ENCODE results near the gene SP100. TPM values are rescaled to one million over a fixed set of nuclear protein-coding genes. Genes with fewer than 3 reads are reported as not detected.

Gene SP100
- total RNA-seq, 1 donor from 2014 or later, result 120 TPM

DNA sequence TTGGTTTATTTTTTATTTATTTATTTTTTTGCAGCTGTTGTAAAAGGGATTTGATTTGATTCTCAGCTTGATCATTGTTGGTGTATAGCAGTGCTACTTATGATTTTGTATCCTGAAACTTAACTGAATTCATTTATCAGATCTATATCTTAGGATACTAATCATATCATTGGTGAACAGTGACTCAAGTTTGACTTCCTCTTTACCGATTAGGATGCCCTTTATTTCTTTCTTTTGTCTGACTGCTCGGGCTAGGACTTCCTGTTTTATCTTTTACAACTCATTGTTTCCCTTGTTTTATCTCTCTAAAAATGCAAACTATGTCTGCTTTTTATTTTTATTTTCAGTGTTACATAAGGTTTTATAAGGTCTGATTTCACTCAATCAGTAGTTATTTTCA lies 23.6 kb downstream of the SP100 start:
- Mint-ChIP-seq H3K4me3 (ENCODE audit: unreplicated experiment) (peak overlapping the region; percentile 26), H3K9me3 (ENCODE audit: unreplicated experiment) (peaks cover 4% of the 10 kb centered on the region), H3K27me3 (ENCODE audit: unreplicated experiment) (no peaks in the 10 kb centered on the region), H3K36me3 (ENCODE audit: unreplicated experiment) (peaks cover 40% of the 10 kb centered on the region), H3K4me1 (ENCODE audit: unreplicated experiment) (peaks cover 65% of the 10 kb centered on the region), H3K27ac (ENCODE audit: unreplicated experiment) (peak overlapping the region; percentile 86)
- no peak for DNase-seq (ENCODE audit: extremely low spot score, unreplicated experiment)
- TF ChIP-seq, protein P1, sequence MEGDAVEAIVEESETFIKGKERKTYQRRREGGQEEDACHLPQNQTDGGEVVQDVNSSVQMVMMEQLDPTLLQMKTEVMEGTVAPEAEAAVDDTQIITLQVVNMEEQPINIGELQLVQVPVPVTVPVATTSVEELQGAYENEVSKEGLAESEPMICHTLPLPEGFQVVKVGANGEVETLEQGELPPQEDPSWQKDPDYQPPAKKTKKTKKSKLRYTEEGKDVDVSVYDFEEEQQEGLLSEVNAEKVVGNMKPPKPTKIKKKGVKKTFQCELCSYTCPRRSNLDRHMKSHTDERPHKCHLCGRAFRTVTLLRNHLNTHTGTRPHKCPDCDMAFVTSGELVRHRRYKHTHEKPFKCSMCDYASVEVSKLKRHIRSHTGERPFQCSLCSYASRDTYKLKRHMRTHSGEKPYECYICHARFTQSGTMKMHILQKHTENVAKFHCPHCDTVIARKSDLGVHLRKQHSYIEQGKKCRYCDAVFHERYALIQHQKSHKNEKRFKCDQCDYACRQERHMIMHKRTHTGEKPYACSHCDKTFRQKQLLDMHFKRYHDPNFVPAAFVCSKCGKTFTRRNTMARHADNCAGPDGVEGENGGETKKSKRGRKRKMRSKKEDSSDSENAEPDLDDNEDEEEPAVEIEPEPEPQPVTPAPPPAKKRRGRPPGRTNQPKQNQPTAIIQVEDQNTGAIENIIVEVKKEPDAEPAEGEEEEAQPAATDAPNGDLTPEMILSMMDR (IDR thresholded peaks at IDR 0.05), result no peak

DNA sequence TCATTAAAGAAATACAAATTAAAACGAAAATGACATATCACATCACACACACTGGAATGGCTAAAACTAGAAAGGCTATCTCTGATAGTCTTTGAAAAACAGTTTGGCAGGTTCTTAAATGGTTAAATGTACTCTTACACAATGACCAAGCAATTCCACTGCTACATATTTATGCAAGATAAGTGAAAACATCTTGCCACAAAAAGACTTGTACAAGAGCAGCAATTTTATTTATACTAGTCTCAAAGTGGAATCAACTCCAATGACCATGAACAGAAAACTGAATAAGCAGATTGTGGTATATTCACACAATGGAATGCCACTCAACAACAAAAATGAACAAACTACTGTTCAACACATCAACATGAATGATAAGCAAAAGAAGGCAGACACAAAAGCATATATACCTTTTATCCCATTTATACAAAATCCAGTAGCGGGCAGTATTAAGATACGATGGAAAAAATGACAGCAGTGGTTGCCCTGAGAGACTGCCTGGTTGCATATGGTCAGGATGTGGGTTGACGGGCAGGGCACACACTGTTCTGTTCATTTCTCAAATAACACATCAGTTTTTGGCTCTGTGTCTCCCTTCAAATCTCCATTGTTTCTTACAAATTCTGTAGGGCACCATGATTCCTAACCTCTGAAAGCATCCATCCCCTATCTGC lies 25.4 kb downstream of the SP100 start:
- H3K4me3 Mint-ChIP-seq (ENCODE audit: unreplicated experiment), result peak overlapping the region; percentile 18
- H3K27me3 Mint-ChIP-seq (ENCODE audit: unreplicated experiment), result no peaks in the 10 kb centered on the region
- no peak for DNase-seq (ENCODE audit: extremely low spot score, unreplicated experiment)
- H3K36me3 Mint-ChIP-seq (ENCODE audit: unreplicated experiment), result peaks cover 41% of the 10 kb centered on the region
- peaks cover 2% of the 10 kb centered on the region for H3K9me3 Mint-ChIP-seq (ENCODE audit: unreplicated experiment)
- TF ChIP-seq, protein P1 (IDR thresholded peaks at IDR 0.05), result no peak
- H3K27ac Mint-ChIP-seq (ENCODE audit: unreplicated experiment), result peak overlapping the region; percentile 92
- H3K4me1 Mint-ChIP-seq (ENCODE audit: unreplicated experiment), result peaks cover 58% of the 10 kb centered on the region

DNA sequence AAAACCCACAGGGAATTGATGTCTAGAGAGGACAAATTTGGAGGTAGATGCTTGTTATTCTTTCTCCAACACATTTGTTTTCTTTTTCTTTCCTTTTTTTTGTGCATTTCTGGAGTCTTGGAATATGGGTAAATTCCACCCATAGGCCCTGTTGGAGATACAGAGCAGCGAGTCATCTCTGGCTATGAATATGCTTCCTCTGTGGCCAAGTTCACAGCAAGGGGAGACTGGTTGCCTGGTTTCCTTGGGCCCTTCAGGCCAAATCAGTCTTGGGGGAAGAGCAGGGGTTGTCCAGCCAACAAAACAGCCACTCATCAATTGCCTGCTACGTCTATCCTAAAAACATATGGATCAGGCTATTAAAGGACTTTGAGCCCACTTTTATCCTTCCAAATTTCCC lies 27.5 kb downstream of the SP100 start:
- no peaks in the 10 kb centered on the region for H3K9me3 Mint-ChIP-seq (ENCODE audit: unreplicated experiment)
- H3K4me1 Mint-ChIP-seq (ENCODE audit: unreplicated experiment), result peaks cover 62% of the 10 kb centered on the region
- peak overlapping the region; percentile 21 for H3K4me3 Mint-ChIP-seq (ENCODE audit: unreplicated experiment)
- H3K27me3 Mint-ChIP-seq (ENCODE audit: unreplicated experiment), result no peaks in the 10 kb centered on the region
- TF ChIP-seq, protein P1 (IDR thresholded peaks at IDR 0.05), result no peak
- DNase-seq (ENCODE audit: extremely low spot score, unreplicated experiment), result no peak
- peaks cover 52% of the 10 kb centered on the region for H3K36me3 Mint-ChIP-seq (ENCODE audit: unreplicated experiment)
- peak overlapping the region; percentile 92 for H3K27ac Mint-ChIP-seq (ENCODE audit: unreplicated experiment)

DNA sequence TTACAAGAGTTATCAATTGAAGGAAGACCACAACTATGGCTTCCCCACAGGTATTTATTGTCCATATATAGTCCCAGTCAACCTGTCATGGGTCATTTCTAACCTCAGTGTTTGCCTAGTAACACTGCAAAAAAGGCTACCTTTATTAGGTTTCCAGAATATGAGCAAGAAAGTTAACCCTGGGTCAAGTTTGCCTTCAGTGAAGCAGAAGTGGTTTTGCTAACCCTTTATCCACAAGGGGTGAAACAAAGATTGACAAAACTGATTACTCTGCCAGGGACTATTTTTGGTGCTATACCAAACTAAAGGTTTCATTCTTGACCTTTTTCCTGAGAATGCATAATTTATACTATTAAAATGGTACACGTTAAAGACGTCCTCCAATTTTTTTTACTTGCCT lies 28.8 kb downstream of the SP100 start:
- Mint-ChIP-seq H3K27ac (ENCODE audit: unreplicated experiment) (no peak overlapping the region), H3K9me3 (ENCODE audit: unreplicated experiment) (no peaks in the 10 kb centered on the region), H3K4me1 (ENCODE audit: unreplicated experiment) (peaks cover 49% of the 10 kb centered on the region), H3K27me3 (ENCODE audit: unreplicated experiment) (no peaks in the 10 kb centered on the region), H3K4me3 (ENCODE audit: unreplicated experiment) (no peak overlapping the region), H3K36me3 (ENCODE audit: unreplicated experiment) (peaks cover 54% of the 10 kb centered on the region)
- TF ChIP-seq, protein P1 (IDR thresholded peaks at IDR 0.05), result no peak
- DNase-seq (ENCODE audit: extremely low spot score, unreplicated experiment), result no peak

DNA sequence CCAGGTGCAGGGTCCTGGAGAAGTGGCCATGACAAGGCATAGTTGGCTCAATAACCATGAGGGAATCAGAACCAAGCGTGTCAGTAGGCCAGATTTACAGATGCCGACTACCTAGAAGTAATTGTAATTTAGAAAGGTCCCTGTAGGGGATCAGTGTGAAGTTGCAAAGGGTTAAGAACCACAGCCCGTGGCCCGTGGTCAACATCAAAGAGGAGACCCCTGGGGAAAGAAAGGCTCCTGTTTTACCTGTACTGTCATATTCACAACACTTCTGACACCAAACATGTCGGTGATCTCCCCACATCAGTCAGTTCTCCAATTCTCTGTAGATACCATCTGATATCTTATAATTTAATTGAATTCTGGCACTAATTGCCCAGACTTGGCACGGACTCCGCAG lies 31.0 kb downstream of the SP100 start:
- no peak overlapping the region for H3K4me3 Mint-ChIP-seq (ENCODE audit: unreplicated experiment)
- DNase-seq (ENCODE audit: extremely low spot score, unreplicated experiment), result no peak
- TF ChIP-seq, protein P1 (IDR thresholded peaks at IDR 0.05), result no peak
- H3K36me3 Mint-ChIP-seq (ENCODE audit: unreplicated experiment), result peaks cover 73% of the 10 kb centered on the region
- no peak overlapping the region for H3K27ac Mint-ChIP-seq (ENCODE audit: unreplicated experiment)
- no peaks in the 10 kb centered on the region for H3K9me3 Mint-ChIP-seq (ENCODE audit: unreplicated experiment)
- no peaks in the 10 kb centered on the region for H3K27me3 Mint-ChIP-seq (ENCODE audit: unreplicated experiment)
- H3K4me1 Mint-ChIP-seq (ENCODE audit: unreplicated experiment), result peaks cover 31% of the 10 kb centered on the region
